HG03460 (cell line): Measurements from ENCODE around the gene PLPPR1.

ENCODE experiments used
- ATAC-seq: cut with Tn5 transposase; IDR thresholded peaks from one replicate; pipeline ENCODE4 v1.9.1; 2021; ENCODE audit not compliant: unreplicated experiment

Gene PLPPR1

DNA sequence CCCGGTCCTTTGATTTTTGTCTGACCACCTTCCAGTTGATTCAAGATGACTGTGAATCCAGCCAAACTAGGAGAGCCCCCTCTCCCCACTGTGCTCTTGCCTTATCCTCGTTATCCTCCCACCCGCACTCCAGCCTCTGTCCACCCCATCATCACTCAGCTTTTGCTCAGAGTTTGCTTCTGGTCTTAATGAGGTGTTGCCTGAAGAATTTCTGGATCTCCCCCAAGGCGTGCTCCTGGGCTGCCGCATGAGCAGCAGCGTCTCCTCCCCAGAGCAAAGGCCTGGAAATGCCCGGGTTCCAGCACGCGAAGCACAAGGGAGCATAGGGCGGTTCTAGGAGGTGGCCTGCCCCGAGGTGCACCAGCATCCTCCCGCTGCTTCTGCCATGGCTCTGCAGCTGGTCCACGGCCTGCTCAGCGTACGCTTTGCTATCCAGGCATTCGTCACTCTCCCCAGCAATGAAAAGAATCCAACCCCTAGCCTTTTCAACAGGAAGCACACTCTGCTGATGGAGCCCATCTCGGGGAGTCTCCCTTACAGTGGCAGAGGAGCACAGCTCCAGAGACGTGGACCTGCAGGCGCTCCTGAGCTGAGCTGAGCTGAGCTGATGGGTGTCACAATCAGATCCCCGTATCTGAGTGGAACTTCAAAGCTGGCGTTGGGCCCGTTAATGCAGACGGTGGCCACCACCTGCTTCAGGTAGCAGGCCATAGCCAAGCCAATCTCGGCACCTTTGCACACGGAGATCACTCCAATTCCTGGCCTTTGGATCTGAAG, 305.6 kb downstream of the PLPPR1 start:
- no peak for ATAC-seq

DNA sequence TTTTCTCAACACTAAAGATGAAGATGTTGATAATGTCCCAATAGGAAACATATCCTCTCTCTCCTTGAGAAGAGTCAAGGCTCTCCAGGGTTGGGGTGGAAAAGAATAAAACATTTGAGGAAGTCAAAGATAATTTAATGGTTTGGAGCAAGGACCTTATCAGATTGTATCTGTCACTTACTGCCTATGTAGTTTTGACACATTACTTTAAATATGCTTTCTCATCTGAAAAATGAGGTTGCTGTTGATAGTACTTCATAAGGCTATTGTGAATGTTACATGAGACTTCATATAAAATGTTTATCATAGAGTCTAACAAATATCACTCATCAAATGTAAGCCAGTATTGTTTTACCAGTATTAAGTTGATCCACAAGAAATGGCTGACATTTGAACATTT, 307.6 kb downstream of the PLPPR1 start:
- no peak for ATAC-seq

DNA sequence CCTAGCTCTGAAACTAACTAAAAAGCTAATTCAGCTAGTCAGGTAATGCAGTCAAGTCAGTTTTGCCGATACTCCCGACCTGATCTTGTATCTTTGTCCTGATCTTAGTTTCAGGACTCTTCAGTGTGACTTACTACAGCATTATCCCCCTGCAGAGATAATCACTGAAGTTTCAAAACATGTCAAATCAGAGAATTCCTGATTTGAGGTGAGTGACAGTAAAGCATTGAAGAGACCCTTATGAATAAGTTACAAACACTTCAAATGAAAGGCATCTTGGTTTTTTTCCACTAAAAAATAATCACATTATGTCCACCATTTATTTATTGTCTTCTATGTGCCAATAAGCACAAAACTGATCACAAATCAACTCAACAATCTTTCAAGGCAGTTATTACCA, 308.7 kb downstream of the PLPPR1 start:
- no peak for ATAC-seq

DNA sequence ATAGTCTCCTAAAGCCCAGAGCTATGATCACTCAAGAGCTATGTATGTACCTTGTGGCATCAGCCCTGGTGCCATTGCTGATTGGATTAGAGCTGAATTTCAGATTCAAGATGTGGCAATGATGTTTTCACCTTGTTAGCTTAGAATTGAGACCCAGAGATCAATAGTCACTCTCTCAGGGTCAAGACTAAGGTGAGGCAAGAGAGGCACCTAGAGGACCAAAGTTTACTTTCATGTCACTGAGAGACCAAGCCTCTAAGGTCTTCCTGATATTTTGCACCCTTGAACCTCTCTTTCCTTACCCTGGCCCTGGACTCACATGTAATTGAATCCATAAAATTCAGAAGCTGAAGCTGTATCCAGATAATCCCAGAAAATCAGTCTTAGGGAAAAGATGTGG, 313.4 kb downstream of the PLPPR1 start:
- ATAC-seq, result no peak

GRCh38 chr9:101342595-101342994, 314.1 kb downstream of the PLPPR1 start:
- ATAC-seq, result no peak

GRCh38 chr9:101350285-101350684, 321.8 kb downstream of the PLPPR1 start:
- no peak for ATAC-seq

- ATAC-seq, result no peak
Measured at GRCh38 chr9:101352892-101353463, 324.5 kb downstream of the PLPPR1 start.

- ATAC-seq, result no peak
Measured at GRCh38 chr9:101353683-101354082, 325.2 kb downstream of the PLPPR1 start.

GRCh38 chr9:101354143-101354764, 325.7 kb downstream of the PLPPR1 start:
- no peak for ATAC-seq

DNA sequence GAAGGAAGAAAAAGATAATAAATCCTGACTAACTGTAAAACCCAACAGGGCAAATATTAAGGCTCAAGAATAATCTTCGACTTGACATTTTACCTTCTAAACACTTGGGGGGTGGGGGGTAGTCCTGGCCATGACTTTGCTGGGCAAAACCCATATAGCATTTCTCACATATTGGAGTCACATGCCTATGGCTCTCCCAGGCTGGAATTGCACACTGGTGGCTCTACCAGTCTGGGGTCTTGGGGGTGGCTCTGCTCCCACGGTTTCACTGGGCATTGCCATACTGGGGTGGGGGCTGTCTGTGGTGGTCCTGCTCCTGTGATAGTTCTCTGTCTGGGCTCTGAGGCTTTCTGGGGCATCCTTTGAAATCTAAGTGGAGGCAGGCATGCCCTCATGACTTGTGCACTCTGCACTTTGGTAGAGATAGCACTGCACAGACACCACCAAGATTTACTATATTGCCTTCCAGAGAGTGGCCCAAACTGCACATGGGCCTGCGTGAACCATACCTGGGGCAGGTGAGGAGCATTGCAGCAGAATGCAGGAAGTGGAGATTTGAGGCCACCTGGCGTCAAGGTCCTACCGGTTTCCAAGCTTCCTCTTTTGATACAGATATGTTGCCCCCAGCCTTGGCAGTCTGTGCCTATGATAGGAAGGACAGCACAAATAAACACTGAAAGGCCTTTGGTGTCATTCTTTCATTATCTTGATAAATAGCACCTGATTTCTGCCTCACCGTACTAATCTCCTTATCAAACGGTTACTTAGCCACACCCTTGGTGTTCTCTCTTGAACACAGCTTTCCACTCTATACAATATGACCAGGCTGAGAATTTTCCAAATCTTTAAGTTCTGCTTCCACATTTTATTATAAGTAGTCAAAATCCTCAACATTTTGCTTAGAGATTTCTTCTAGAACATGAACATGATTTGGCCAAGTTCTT, 326.5 kb downstream of the PLPPR1 start:
- ATAC-seq, result no peak

DNA sequence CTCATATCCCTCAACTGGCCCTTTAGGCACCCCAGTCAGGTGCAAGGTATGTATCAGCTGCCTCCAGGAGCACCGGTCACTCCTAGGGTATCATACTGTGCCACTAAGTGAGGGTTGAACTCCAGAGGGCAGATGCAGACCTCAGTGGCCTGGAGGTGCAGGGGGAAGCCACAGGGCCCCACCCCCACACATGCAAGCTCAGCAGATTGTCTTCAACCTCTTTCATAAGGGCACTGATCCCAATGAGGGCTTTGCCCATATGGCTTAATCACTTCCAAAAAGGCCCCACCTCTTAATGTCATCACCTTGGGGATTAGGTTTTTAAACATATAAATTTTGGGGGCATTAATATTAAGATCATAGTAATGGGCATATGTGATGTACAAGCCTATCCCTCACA, 328.1 kb downstream of the PLPPR1 start:
- no peak for ATAC-seq

GRCh38 chr9:101359679-101360078, 331.2 kb downstream of the PLPPR1 start:
- ATAC-seq, result no peak

DNA sequence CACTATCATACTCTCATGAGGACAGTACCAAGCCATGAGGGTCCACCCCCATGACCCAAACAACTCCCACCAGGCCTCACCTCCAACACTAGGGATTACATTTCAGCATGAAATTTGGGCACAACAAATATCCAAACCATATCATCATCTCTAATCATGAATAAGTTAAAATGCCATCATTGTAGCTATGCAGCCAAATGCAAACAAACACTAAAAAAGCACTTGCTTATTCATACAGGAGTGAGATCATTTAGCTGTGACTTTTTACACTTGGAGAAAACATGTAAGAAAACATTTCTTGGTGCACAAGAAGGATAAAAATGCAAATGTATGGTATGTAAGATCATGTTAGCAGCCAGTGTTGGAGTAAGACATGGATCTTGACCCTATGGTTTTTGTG, 332.1 kb downstream of the PLPPR1 start:
- ATAC-seq, result no peak

DNA sequence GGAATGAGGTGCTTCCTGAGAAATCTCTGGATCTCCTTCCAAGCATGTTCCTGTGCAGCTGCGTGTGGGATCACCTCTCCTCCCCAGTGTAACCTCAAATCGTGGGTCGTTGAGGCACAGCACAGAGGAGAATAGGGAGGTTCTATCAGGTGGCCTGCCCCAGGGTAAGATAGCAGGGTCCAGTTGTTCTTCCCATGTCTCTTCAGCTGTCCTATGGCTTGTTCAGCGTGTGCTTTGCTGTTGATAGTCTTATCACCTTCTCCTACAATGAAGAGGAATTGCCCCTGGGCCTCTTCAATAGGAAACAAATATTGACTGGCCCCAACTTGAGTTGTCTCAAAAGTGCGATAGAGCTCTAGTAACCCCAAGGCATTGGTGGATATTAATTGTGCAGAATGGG, 333.9 kb downstream of the PLPPR1 start:
- no peak for ATAC-seq

DNA sequence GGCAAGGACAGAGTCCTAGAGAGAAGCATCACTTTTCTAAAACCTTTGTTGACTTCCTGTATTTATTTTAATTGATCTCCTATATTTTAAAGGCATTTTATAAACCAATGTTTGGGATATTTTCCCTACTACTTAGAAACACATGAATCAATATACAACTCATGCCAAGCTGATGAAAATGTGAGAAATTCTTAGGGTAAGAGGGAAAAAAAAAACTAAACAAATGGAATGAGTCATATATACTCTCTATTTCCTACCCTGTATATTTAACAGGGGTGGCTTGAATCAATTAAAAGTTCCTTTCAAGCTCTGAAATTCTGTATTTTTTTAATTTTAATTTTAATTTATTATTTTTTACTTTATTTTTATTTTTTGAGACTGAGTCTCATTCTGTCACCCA, 336.7 kb downstream of the PLPPR1 start:
- no peak for ATAC-seq

- ATAC-seq, result no peak
Measured at GRCh38 chr9:101366038-101366756, 337.7 kb downstream of the PLPPR1 start.

- no peak for ATAC-seq
Measured at GRCh38 chr9:101367323-101367722, 338.8 kb downstream of the PLPPR1 start.

DNA sequence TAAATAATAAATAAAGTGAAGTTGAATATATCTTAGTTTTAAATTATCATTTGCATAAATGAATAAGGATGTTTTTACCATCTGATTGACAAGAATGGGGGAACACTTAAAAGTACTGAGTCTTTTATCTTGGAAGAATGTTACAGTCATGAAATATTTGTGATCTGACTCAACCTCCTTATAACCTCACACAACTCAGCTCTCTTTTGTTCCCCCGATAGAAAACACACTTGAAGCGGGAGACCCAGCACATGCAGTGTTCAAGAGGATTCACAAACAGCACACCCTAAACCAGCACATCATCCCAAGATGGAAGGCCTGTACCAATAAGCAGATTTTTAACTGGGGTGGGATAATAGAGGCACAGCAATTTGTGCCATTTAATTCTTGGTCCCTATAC, 340.8 kb downstream of the PLPPR1 start:
- no peak for ATAC-seq

DNA sequence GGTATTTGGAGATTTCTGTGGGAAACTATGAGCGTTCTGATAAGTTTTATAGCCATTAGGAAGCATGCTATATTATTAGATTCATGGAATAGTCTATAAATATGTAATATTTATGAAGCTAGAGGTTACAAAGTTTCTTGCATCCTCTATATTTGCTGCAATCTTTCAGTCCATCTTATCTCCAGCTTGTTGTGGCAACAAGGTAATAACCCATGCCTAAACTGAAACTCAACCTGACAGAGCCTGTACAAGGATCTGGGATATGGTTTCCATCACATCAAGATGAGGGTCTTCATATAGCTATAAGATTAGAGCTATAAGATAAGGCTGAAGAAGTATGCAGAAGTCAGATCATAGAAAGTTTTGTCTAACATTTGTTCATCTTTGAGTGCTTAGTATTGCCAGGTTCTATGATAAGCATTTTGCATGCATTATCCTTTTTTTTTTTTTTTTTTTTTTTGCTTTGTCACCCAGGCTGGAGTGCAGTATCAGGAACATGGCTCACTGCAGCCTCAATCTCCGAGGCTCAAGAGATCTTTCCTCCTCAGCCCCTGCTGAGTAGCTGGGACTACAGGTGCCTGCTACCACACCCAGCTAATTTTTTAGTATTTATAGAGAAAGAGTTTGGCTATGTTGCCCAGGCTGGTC, 341.5 kb downstream of the PLPPR1 start:
- ATAC-seq, result no peak

DNA sequence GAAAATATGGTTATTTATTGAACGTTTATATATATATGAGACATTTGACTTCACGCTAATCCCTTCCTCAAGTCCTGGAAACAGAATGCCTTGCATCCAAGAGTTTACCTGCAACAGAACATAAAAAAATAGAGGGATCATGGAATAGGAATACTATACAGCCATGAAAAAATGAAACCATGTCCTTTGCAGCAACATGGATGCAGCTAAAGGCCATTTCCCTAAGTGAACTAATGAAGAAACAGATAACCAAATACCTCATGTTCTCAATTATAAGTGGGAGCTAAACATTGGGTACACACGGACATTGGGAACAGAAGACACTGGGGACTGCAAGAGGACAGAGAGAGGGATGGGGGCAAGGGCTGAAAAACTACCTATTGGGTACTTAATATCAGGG, 343.3 kb downstream of the PLPPR1 start:
- ATAC-seq, result no peak
